Gastroesophageal sphincter (tissue), 4 donors: ENCODE measurements around the gene ABLIM2. TPM values are rescaled to one million over a fixed set of nuclear protein-coding genes. Genes with fewer than 3 reads are reported as not detected.

ENCODE experiments used
- ATAC-seq: fragments of 150-250 bp; one replicate; pipeline ENCODE4 v1.9.1; 2016; ENCODE audit warnings: mild to moderate bottlenecking, moderate library complexity
- H3K27ac ChIP-seq, 4 donors: fragments of 200-600 bp; sonication (generic) in 3 of 4; 1 replicate in 3 of 4; 2 replicates in 1 of 4; pipeline ENCODE4 v1.5.1; 2016 to 2019
- H3K27me3 ChIP-seq: fragments of 200-600 bp; sonication (generic); one replicate; pipeline ENCODE4 v1.5.1; 2019
- H3K36me3 ChIP-seq, 2 donors: fragments of 200-600 bp; sonication (generic); one replicate each; pipeline ENCODE4 v1.5.1; 2019; ENCODE audit warnings: control low read depth in 1 of 2
- H3K4me1 ChIP-seq, 3 donors: fragments of 200-600 bp; sonication (generic); 1 replicate in 2 of 3; 2 replicates in 1 of 3; pipeline ENCODE4 v1.5.1; 2016 to 2019; ENCODE audit warnings: control low read depth in 2 of 3
- H3K4me3 ChIP-seq, 2 donors: fragments of 200-600 bp; sonication (generic); one replicate each; pipeline ENCODE4 v1.5.1; 2019; ENCODE audit warnings: mild to moderate bottlenecking in 1 of 2, moderate library complexity in 1 of 2
- H3K9me3 ChIP-seq, 3 donors: fragments of 200-600 bp; sonication (generic); one replicate each; pipeline ENCODE4 v1.5.1; 2017 to 2019; ENCODE audit warnings: control low read depth in 2 of 3
- EP300 ChIP-seq: sonication (generic); formaldehyde crosslinking; IDR thresholded peaks from one replicate; pipeline ENCODE4 v1.6.1; 2017; ENCODE audit warnings: antibody characterized with exemption, mild to moderate bottlenecking
- POLR2A ChIP-seq, 2 donors: fragments of 450-650 bp; IDR thresholded peaks; one replicate each; pipeline ENCODE4 v1.6.1; 2017; ENCODE audit warnings: antibody characterized with exemption in 2 of 2, mild to moderate bottlenecking in 2 of 2, moderate library complexity in 1 of 2
- POLR2AphosphoS5 ChIP-seq: sonication (generic); formaldehyde crosslinking; IDR thresholded peaks from one replicate; pipeline ENCODE4 v1.6.1; 2017; ENCODE audit warnings: antibody characterized with exemption
- WGBS, 2 donors: methylation state at CpG; one replicate each; pipeline ENCODE4 v1.1.5; 2018; ENCODE audit warnings: low coverage in 1 of 2; 5-methylcytosine and 5-hydroxymethylcytosine counted together
- total RNA-seq, 4 donors: library from RNA; depleted of rRNA; stranded (reverse); fragments of >200 nt; gene quantifications; one replicate each; pipeline ENCODE4 v1.1.0, GENCODE V29; 2016
- TF ChIP-seq, protein P1 (sequence below), 4 experiments: fragments of 200-600 bp in 2 of 4; fragments of 450-650 bp in 2 of 4; sonication (generic) in 1 of 4; IDR thresholded peaks; one replicate each; pipeline ENCODE4 v1.5.1; 2017 to 2019; ENCODE audit warnings: antibody characterized with exemption in 4 of 4, mild to moderate bottlenecking in 2 of 4, moderate library complexity in 2 of 4

The ABLIM2 gene
- 10 to 100 TPM in 1 of 4 donors, 1 to 10 TPM in 3; 5.0 to 13.5 (median 8.0) TPM for total RNA-seq

DNA sequence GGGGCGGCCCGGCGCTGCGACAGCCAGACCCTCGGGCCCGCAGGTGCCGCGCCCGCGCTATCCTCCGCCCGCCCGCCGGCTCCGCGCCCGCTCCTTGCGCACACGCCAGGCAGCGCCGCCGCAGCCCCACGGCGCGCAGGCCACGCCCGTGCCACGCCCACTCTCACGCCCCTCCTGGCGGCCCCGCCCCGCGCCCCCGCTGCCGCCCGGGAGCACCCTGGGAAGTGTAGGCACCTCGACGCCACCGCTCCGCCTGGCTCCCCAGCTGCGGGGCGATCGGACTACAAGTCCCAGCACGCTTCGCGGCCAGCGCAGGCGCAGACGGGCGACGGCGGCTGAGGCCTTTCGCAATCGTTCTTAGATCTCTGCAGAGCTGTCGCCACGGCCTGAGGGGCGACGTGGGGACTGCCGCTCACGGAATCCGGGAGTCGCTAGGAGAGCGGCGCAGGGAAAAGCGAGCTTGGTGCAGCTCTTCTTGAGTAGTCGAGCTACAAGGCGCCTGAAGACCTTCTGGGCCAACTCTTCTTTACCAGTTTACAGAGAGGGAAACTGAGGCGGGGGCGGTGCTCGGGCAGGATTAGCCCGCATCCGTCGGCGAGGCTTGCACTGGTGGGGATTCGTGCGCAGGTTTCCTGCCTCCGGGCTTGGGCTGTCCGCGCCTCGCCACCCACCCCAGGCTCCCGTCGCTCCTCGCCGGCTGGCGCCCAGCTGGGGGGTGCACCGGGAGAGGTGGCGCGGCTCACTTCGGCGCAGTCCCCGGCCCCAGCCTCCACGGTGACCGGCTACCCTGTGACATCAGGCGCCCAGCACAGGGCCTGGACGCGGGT lies at the start of gene ABLIM2:
Gene ABLIM2, minus strand, starts transcription at position 104 of the 827 bp plus-strand sequence. CDS start 124 bp downstream, outside the sequence.
- no peaks in the 10 kb centered on the region for H3K9me3 ChIP-seq
- WGBS, 2 donors = no CpG with 5 or more reads among the region's 96 CpGs
- H3K27ac ChIP-seq = peak within 1 kb of the TSS in 3 of 4 donors; percentile 65 to 75 (median 72)
- ATAC-seq = peak; percentile 99
- H3K4me1 ChIP-seq = peaks cover 0 to 36% (median 15%) of the 10 kb centered on the region in 3 donors
- H3K4me3 ChIP-seq = peak within 1 kb of the TSS; percentile 75 to 82
- no peaks in the 10 kb centered on the region for H3K36me3 ChIP-seq
- H3K27me3 ChIP-seq = peaks cover 10% of the 10 kb centered on the region
- TF ChIP-seq, protein P1, sequence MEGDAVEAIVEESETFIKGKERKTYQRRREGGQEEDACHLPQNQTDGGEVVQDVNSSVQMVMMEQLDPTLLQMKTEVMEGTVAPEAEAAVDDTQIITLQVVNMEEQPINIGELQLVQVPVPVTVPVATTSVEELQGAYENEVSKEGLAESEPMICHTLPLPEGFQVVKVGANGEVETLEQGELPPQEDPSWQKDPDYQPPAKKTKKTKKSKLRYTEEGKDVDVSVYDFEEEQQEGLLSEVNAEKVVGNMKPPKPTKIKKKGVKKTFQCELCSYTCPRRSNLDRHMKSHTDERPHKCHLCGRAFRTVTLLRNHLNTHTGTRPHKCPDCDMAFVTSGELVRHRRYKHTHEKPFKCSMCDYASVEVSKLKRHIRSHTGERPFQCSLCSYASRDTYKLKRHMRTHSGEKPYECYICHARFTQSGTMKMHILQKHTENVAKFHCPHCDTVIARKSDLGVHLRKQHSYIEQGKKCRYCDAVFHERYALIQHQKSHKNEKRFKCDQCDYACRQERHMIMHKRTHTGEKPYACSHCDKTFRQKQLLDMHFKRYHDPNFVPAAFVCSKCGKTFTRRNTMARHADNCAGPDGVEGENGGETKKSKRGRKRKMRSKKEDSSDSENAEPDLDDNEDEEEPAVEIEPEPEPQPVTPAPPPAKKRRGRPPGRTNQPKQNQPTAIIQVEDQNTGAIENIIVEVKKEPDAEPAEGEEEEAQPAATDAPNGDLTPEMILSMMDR (IDR thresholded peaks at IDR 0.05) = peak in 2 of 4 experiments; percentile 16 to 31
- TF ChIP-seq POLR2AphosphoS5 (peak; percentile 57), EP300 (no peak), POLR2A (IDR thresholded peaks at IDR 0.05) (peak; percentile 31 to 34)

DNA sequence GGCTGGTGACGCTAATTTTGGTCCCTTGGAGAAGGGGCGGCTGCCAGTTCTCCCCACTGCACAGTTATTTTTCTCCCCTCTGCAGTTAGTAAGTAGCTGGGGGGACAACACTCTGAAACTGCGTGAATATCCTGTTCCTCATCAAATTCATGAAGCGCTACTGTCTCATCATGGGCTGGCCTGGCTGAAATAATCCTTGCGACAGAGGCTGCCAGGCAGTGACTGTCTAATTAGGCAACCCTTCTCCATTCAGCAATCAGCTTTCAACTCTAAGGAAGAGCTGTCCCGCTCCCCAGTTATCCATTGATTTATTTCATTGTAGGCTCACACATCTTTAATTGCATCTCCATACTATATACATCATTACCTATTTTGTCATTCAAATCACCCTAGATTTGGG lies 48.7 kb upstream of the ABLIM2 start:
- no peaks in the 10 kb centered on the region for H3K27me3 ChIP-seq
- whole genome bisulfite sequencing, 2 donors = 87 to 89% methylated on average over 3 to 4 of the region's 6 CpGs
- no peaks in the 10 kb centered on the region for H3K9me3 ChIP-seq
- H3K27ac ChIP-seq = no peak overlapping the region
- peaks cover 0 to 15% of the 10 kb centered on the region in 2 donors for H3K36me3 ChIP-seq
- no peak for ATAC-seq
- no peak for TF ChIP-seq POLR2AphosphoS5
- H3K4me3 ChIP-seq = no peak overlapping the region
- H3K4me1 ChIP-seq = no peaks in the 10 kb centered on the region

DNA sequence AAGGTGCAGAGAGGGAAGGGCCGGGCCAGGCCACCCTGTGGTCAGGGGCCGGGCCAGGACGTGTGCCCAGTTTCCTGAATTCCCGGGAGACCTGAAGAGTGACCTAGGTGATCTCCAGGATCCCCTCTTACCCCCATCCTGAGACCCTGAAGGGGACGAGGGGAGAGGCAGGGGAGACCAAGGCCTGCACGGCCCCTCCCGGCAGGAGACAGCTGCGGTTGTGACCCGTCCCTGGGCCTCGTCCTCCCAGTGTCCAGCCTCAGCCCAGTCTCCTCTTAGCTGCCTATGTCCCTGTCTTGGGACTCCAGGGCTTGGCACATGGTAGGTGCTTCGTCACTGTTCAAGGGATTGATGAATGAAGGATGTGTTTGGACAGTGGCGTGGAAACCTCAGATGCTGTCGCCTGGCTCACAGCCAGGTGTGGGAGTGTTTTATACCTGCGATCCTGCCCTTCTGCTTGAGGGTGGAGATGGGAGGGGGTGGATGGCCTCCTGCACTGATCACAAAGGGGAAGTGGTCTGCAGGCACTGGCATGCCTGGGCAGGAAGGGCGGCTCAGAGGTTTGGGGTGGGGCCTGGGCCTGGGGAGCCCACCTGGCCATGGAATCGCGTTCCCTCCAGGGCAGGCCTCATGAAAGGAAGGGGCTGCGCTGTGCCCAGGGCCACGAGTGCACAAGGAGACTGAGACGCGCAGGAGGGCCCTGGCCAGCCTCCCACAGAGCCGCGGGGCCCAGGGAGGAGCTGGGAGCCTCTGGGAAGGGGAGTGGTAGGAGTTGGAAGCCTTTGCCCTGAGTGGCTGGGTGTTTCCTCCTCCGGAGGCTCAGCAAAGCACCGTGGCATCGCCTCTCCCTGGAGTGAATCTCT lies 47.4 kb upstream of the ABLIM2 start:
- no peak for TF ChIP-seq EP300
- TF ChIP-seq, protein P1 (IDR thresholded peaks at IDR 0.05) = no peak
- no peak for TF ChIP-seq POLR2A (IDR thresholded peaks at IDR 0.05)
- no peak for TF ChIP-seq POLR2AphosphoS5
- peaks cover 0 to 12% (median 5%) of the 10 kb centered on the region in 3 donors for H3K4me1 ChIP-seq
- peaks cover 0 to 15% of the 10 kb centered on the region in 2 donors for H3K36me3 ChIP-seq
- no peak overlapping the region for H3K27ac ChIP-seq
- no peaks in the 10 kb centered on the region for H3K9me3 ChIP-seq
- ATAC-seq = no peak
- no peaks in the 10 kb centered on the region for H3K27me3 ChIP-seq
- H3K4me3 ChIP-seq = no peak overlapping the region
- 78 to 91% methylated on average over 6 to 8 of the region's 26 CpGs for WGBS, 2 donors

DNA sequence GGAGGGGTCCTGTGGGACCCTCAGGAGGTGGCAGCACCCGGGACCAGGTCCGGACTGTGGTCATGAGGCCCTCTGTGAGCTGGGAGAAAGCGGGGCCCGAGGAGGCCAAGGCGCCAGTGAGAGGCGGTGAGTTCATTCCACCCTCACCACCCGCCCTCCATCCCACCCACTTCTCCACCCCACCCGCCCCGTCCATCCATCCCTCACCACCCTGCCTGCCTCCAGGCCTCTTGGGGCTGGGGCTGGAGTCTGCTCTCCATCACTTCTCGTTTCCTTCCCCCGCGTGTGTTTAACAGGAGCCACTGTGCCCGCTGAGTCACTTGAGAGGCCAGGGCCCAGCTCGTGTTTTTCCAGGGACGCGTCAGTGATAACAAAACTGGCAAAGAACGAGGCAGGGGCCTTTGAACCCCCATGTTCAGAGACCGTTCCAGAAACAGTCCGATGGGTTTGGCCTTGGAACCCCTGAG lies 46.7 kb upstream of the ABLIM2 start:
- peaks cover 0 to 17% (median 7%) of the 10 kb centered on the region in 3 donors for H3K4me1 ChIP-seq
- H3K36me3 ChIP-seq = peaks cover 0 to 15% of the 10 kb centered on the region in 2 donors
- no peaks in the 10 kb centered on the region for H3K9me3 ChIP-seq
- H3K4me3 ChIP-seq = no peak overlapping the region
- no peak overlapping the region for H3K27ac ChIP-seq
- no peaks in the 10 kb centered on the region for H3K27me3 ChIP-seq
- TF ChIP-seq, protein P1 (IDR thresholded peaks at IDR 0.05) = no peak
- TF ChIP-seq POLR2AphosphoS5 = no peak
- no peak for TF ChIP-seq POLR2A (IDR thresholded peaks at IDR 0.05)
- TF ChIP-seq EP300 = no peak
- 80% methylated on average over 4 of the region's 19 CpGs; no CpG with 5 or more reads in 1 of the 2 donors for whole genome bisulfite sequencing, 2 donors
- no peak for ATAC-seq
